ENCODE measurements around the gene DNAH1.

Gene DNAH1

DNA sequence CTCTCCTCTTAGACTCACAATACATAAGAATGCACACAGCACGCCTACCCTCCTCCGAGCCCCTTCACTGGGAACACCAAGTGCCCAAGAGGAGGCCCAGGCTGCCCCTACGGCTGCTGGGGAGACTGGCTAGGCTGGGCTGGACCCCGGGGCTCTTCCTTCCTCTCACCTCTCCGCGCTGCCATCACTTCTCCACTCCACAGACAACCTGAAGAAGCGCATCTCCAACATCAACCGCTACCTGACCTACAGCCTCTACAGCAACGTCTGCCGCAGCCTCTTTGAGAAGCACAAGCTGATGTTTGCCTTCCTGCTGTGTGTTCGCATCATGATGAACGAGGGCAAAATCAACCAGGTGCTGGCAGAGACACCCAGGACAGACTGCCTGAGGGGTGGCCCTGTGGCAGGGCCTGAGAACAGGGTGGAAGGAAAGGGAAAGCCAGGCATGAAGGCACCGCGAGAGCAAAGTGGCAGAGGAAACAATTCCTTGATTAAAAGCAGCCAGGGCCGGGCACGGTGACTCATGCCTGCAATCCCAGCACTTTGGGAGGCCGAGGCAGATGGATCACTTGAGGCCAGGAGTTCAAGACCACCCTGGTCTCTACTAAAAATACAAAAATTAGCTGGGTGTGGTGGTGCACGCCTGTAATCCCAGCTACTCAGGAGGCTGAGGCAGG is 77.2 kb downstream of the DNAH1 start:
- no peak overlapping the region for H2AFZ ChIP-seq (ENCODE audit: low read depth, low read length, severe bottlenecking)
- no peaks in the 10 kb centered on the region for H4K20me1 ChIP-seq (ENCODE audit: low read depth, low read length)
- H3K36me3 ChIP-seq (ENCODE audit: low read length): no peaks in the 10 kb centered on the region
- no peak overlapping the region for H3K4me3 ChIP-seq (ENCODE audit: insufficient read depth, low read length, poor library complexity, severe bottlenecking)
- no peaks in the 10 kb centered on the region for H3K27me3 ChIP-seq (ENCODE audit: low read length)
- H3K79me2 ChIP-seq (ENCODE audit: insufficient read depth, low read length): no peaks in the 10 kb centered on the region
- H3K9me3 ChIP-seq (ENCODE audit: insufficient read depth, low read length): no peaks in the 10 kb centered on the region
- no peak overlapping the region for H3K9ac ChIP-seq (ENCODE audit: low read length)
- H3F3A ChIP-seq (ENCODE audit: insufficient read depth): no peaks in the 10 kb centered on the region
- no peaks in the 10 kb centered on the region for H3K9me2 ChIP-seq (replicated peaks; ENCODE audit: insufficient read depth, low read length)
- no peak for TF ChIP-seq EZH2phosphoT487 (conservative IDR thresholded peaks at IDR 0.05; ENCODE audit: low read length)
- TF ChIP-seq, protein P1, sequence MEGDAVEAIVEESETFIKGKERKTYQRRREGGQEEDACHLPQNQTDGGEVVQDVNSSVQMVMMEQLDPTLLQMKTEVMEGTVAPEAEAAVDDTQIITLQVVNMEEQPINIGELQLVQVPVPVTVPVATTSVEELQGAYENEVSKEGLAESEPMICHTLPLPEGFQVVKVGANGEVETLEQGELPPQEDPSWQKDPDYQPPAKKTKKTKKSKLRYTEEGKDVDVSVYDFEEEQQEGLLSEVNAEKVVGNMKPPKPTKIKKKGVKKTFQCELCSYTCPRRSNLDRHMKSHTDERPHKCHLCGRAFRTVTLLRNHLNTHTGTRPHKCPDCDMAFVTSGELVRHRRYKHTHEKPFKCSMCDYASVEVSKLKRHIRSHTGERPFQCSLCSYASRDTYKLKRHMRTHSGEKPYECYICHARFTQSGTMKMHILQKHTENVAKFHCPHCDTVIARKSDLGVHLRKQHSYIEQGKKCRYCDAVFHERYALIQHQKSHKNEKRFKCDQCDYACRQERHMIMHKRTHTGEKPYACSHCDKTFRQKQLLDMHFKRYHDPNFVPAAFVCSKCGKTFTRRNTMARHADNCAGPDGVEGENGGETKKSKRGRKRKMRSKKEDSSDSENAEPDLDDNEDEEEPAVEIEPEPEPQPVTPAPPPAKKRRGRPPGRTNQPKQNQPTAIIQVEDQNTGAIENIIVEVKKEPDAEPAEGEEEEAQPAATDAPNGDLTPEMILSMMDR (IDR thresholded peaks at IDR 0.05; ENCODE audit: insufficient read depth, low read length, poor library complexity, severe bottlenecking): no peak
- H3K4me2 ChIP-seq (ENCODE audit: low read depth, low read length, poor library complexity, severe bottlenecking): no peak overlapping the region
- no peak overlapping the region for H3K27ac ChIP-seq (ENCODE audit: low read depth, low read length)

DNA sequence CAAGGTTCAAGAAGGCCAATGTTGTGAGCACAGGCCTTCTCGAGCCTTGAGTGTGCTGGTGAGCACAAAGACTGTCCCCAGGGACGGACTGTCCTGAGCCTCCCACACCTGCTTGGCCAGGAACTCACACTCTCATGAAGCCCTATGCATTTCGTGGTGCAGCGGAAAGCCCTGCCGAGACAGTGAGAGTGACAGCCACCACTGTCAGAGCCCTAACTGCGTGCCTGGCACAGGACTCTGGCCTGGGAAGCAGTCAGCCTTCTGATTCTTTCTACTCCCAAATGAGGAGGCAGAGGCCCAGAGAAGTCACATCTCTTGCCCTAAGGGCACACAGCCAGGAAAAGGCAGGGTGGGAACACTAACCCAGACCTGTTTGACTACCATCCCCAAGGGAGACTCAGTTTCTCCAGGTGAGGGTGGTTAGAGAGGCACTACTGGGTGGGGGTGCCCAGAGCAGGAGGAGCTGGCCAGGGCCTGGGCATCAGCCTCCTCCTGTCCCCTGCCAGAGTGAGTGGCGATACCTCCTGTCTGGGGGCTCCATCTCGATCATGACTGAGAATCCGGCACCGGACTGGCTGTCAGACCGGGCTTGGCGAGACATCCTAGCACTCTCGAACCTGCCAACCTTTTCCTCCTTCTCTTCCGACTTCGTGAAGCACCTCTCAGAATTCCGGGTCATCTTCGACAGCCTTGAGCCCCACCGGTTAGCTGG is 78.0 kb downstream of the DNAH1 start:
- H3K79me2 ChIP-seq (ENCODE audit: insufficient read depth, low read length): no peaks in the 10 kb centered on the region
- H3K9me3 ChIP-seq (ENCODE audit: insufficient read depth, low read length): no peaks in the 10 kb centered on the region
- no peak overlapping the region for H2AFZ ChIP-seq (ENCODE audit: low read depth, low read length, severe bottlenecking)
- no peak for TF ChIP-seq EZH2phosphoT487 (conservative IDR thresholded peaks at IDR 0.05; ENCODE audit: low read length)
- TF ChIP-seq, protein P1 (IDR thresholded peaks at IDR 0.05; ENCODE audit: insufficient read depth, low read length, poor library complexity, severe bottlenecking): no peak
- no peaks in the 10 kb centered on the region for H3F3A ChIP-seq (ENCODE audit: insufficient read depth)
- no peak overlapping the region for H3K9ac ChIP-seq (ENCODE audit: low read length)
- H3K9me2 ChIP-seq (replicated peaks; ENCODE audit: insufficient read depth, low read length): no peaks in the 10 kb centered on the region
- no peak overlapping the region for H3K27ac ChIP-seq (ENCODE audit: low read depth, low read length)
- no peaks in the 10 kb centered on the region for H3K36me3 ChIP-seq (ENCODE audit: low read length)
- no peak overlapping the region for H3K4me3 ChIP-seq (ENCODE audit: insufficient read depth, low read length, poor library complexity, severe bottlenecking)
- no peak overlapping the region for H3K4me2 ChIP-seq (ENCODE audit: low read depth, low read length, poor library complexity, severe bottlenecking)
- no peaks in the 10 kb centered on the region for H4K20me1 ChIP-seq (ENCODE audit: low read depth, low read length)
- no peaks in the 10 kb centered on the region for H3K27me3 ChIP-seq (ENCODE audit: low read length)

DNA sequence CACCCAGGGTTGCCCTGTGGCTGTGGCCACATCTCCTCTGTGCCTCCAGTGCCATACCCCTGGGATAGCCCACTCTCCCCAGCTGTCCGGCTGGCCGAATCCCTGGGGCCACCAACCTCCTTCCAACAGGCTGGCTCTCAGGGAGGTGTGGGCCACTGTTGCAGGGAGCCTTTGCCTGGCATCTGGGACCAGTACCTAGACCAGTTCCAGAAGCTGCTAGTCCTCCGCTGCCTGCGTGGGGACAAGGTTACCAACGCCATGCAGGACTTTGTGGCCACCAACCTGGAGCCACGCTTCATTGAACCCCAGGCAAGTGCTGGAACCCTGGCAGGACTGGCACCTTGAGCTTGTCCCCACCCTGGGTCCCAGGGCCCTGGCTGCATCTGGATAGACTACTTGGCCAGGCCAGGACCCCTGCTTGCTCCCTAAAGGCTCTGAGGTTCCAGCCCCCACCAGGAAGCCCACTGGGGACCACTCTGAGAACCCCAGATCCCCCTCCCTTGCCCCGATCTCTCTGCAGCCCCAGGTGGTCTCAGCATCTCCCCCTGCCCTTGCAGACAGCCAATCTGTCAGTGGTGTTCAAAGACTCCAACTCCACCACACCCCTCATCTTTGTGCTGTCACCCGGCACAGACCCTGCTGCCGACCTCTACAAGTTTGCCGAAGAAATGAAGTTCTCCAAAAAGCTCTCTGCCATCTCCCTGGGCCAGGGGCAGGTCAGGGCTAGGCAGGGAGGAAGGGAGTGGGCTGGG is 78.8 kb downstream of the DNAH1 start:
- Histone ChIP-seq H3F3A (ENCODE audit: insufficient read depth) (no peaks in the 10 kb centered on the region), H3K9ac (ENCODE audit: low read length) (no peak overlapping the region), H3K27ac (ENCODE audit: low read depth, low read length) (no peak overlapping the region), H4K20me1 (ENCODE audit: low read depth, low read length) (no peaks in the 10 kb centered on the region), H3K4me3 (ENCODE audit: insufficient read depth, low read length, poor library complexity, severe bottlenecking) (no peak overlapping the region), H3K4me2 (ENCODE audit: low read depth, low read length, poor library complexity, severe bottlenecking) (no peak overlapping the region), H3K9me3 (ENCODE audit: insufficient read depth, low read length) (no peaks in the 10 kb centered on the region), H3K36me3 (ENCODE audit: low read length) (no peaks in the 10 kb centered on the region), H3K79me2 (ENCODE audit: insufficient read depth, low read length) (no peaks in the 10 kb centered on the region), H3K9me2 (replicated peaks; ENCODE audit: insufficient read depth, low read length) (no peaks in the 10 kb centered on the region), H3K27me3 (ENCODE audit: low read length) (no peaks in the 10 kb centered on the region), H2AFZ (ENCODE audit: low read depth, low read length, severe bottlenecking) (no peak overlapping the region)
- TF ChIP-seq, protein P1 (IDR thresholded peaks at IDR 0.05; ENCODE audit: insufficient read depth, low read length, poor library complexity, severe bottlenecking): no peak
- no peak for TF ChIP-seq EZH2phosphoT487 (conservative IDR thresholded peaks at IDR 0.05; ENCODE audit: low read length)

Data from SU-DHL-6 (cell line).